Mesendoderm (in vitro differentiated cells): ENCODE results near the gene FGF5.

Experiments used
- DNase-seq: peaks from one replicate; pipeline ENCODE4 v3.0.0; 2013
- H2AK5ac ChIP-seq: 2 replicates; pipeline ENCODE4 v1.6.1; 2013; ENCODE audit warnings: low read length, inconsistent platforms
- H2BK120ac ChIP-seq: 2 replicates; pipeline ENCODE4 v1.6.1; 2013; ENCODE audit warnings: low read depth, mild to moderate bottlenecking, low read length, moderate library complexity, mixed read lengths
- H2BK15ac ChIP-seq: replicated peaks from 2 replicates; pipeline ENCODE4 v1.6.1; 2013; ENCODE audit warnings: low read depth, mild to moderate bottlenecking, moderate library complexity
- H2BK5ac ChIP-seq: 2 replicates; pipeline ENCODE4 v1.6.1; 2013; ENCODE audit warnings: low read length, inconsistent platforms
- H3K18ac ChIP-seq: 2 replicates; pipeline ENCODE4 v1.6.1; 2013; ENCODE audit warnings: mild to moderate bottlenecking, low read length, mixed read lengths
- H3K23ac ChIP-seq: one replicate; pipeline ENCODE4 v1.6.1; 2013; ENCODE audit warnings: low read length
- H3K27ac ChIP-seq: 2 replicates; pipeline ENCODE4 v1.5.1; 2013; ENCODE audit warnings: low read depth, mild to moderate bottlenecking, inconsistent platforms, low read length, moderate library complexity
- H3K27me3 ChIP-seq: 2 replicates; pipeline ENCODE4 v1.6.1; 2013; ENCODE audit warnings: low read length, control low read depth, mild to moderate bottlenecking, inconsistent platforms; ENCODE audit not compliant: insufficient read depth, poor library complexity
- H3K36me3 ChIP-seq: 2 replicates; pipeline ENCODE4 v1.6.1; 2013; ENCODE audit warnings: low read length, inconsistent platforms; ENCODE audit not compliant: control insufficient read depth, insufficient read depth
- H3K4ac ChIP-seq: one replicate; pipeline ENCODE4 v1.6.1; 2013; ENCODE audit warnings: low read depth, mild to moderate bottlenecking, low read length, moderate library complexity
- H3K4me1 ChIP-seq: 2 replicates; pipeline ENCODE4 v1.6.1; 2013; ENCODE audit warnings: low read depth, low read length, inconsistent platforms; ENCODE audit not compliant: control insufficient read depth
- H3K4me2 ChIP-seq: 2 replicates; pipeline ENCODE4 v1.6.1; 2013; ENCODE audit warnings: low read length
- H3K4me3 ChIP-seq: 2 replicates; pipeline ENCODE4 v1.5.1; 2013; ENCODE audit warnings: mild to moderate bottlenecking, low read length
- H3K56ac ChIP-seq: one replicate; pipeline ENCODE4 v1.6.1; 2013; ENCODE audit warnings: low read length
- H3K79me1 ChIP-seq: 2 replicates; pipeline ENCODE4 v1.6.1; 2013; ENCODE audit warnings: low read length, inconsistent platforms
- H3K79me2 ChIP-seq: 2 replicates; pipeline ENCODE4 v1.6.1; 2013; ENCODE audit warnings: mild to moderate bottlenecking, low read length; ENCODE audit not compliant: control insufficient read depth, insufficient read depth
- H3K9ac ChIP-seq: 2 replicates; pipeline ENCODE4 v1.6.1; 2013; ENCODE audit warnings: low read length, inconsistent platforms
- H4K5ac ChIP-seq: one replicate; pipeline ENCODE4 v1.6.1; 2013; ENCODE audit warnings: low read length
- H4K8ac ChIP-seq: one replicate; pipeline ENCODE4 v1.6.1; 2013; ENCODE audit warnings: low read depth, mild to moderate bottlenecking, control low read depth, low read length, moderate library complexity
- WGBS: extraction: QIAGEN DNeasy Blood & Tissue Kit; methylation state at CpG from one replicate; pipeline ENCODE4 v1.1.7; 2013; ENCODE audit warnings: low lambda C conversion rate, missing lambda C conversion rate; ENCODE audit not compliant: insufficient coverage; ENCODE audit errors: extremely low coverage; 5-methylcytosine and 5-hydroxymethylcytosine counted together

The FGF5 gene

GRCh38 chr4:80331693-80332092, 65.2 kb downstream of the FGF5 start:
- no peak overlapping the region for H3K27ac ChIP-seq

DNA sequence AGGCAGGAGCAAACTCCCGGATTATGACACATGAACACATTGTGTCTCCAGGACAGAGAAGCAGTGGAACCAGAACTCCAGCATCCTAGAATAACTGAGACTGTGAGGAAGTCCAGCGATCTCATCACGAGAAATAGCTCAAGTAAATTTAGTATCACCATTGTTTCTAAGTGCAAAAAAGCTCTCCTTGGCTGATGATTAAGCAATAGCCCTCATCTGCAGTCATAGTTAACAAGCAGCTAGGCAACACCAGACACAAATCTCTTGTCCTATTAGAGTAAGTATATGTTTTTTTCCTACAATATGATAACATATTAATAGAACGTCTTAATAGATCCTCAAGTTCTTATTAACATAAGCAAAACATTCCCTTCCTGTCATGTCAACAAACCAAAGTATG, 66.7 kb downstream of the FGF5 start:
- Histone ChIP-seq H4K8ac (no peak overlapping the region), H3K79me1 (no peaks in the 10 kb centered on the region), H3K4me2 (no peak overlapping the region), H3K36me3 (no peaks in the 10 kb centered on the region), H3K79me2 (no peaks in the 10 kb centered on the region), H3K27me3 (no peaks in the 10 kb centered on the region), H2BK120ac (no peak overlapping the region), H3K18ac (no peak overlapping the region), H4K5ac (no peak overlapping the region), H2BK15ac (no peak overlapping the region), H3K4ac (no peak overlapping the region), H3K23ac (no peak overlapping the region), H3K56ac (no peak overlapping the region), H3K9ac (no peak overlapping the region), H3K4me3 (no peak overlapping the region), H3K27ac (no peak overlapping the region), H2AK5ac (no peak overlapping the region), H2BK5ac (no peak overlapping the region), H3K4me1 (no peaks in the 10 kb centered on the region)
- no CpG with 5 or more reads among the region's 4 CpGs for WGBS
- DNase-seq, result no peak

More at GRCh38 chr4:80331693-80332092, 65.2 kb downstream of the FGF5 start:
- H3K23ac ChIP-seq, result no peak overlapping the region
- DNase-seq, result no peak
- no peak overlapping the region for H3K4me2 ChIP-seq
- no peak overlapping the region for H2BK120ac ChIP-seq
- H3K79me1 ChIP-seq, result no peaks in the 10 kb centered on the region
- no peak overlapping the region for H3K9ac ChIP-seq
- H3K27me3 ChIP-seq, result no peaks in the 10 kb centered on the region
- whole genome bisulfite sequencing, result no CpG with 5 or more reads among the region's 2 CpGs
- H4K5ac ChIP-seq, result no peak overlapping the region
- no peak overlapping the region for H3K4ac ChIP-seq
- H2BK5ac ChIP-seq, result no peak overlapping the region
- H3K56ac ChIP-seq, result no peak overlapping the region
- no peaks in the 10 kb centered on the region for H3K4me1 ChIP-seq
- no peaks in the 10 kb centered on the region for H3K79me2 ChIP-seq
- no peaks in the 10 kb centered on the region for H3K36me3 ChIP-seq
- no peak overlapping the region for H4K8ac ChIP-seq
- H2BK15ac ChIP-seq, result no peak overlapping the region
- no peak overlapping the region for H3K18ac ChIP-seq
- H2AK5ac ChIP-seq, result no peak overlapping the region
- H3K4me3 ChIP-seq, result no peak overlapping the region

GRCh38 chr4:80334568-80334967, 68.1 kb downstream of the FGF5 start:
- Histone ChIP-seq H3K36me3 (no peaks in the 10 kb centered on the region), H2BK120ac (no peak overlapping the region), H3K79me2 (no peaks in the 10 kb centered on the region), H3K4me1 (no peaks in the 10 kb centered on the region), H3K4me2 (no peak overlapping the region), H2BK5ac (no peak overlapping the region), H3K9ac (no peak overlapping the region), H3K23ac (no peak overlapping the region), H3K27me3 (no peaks in the 10 kb centered on the region), H4K8ac (no peak overlapping the region), H3K27ac (no peak overlapping the region), H3K4me3 (no peak overlapping the region), H4K5ac (no peak overlapping the region), H3K79me1 (no peaks in the 10 kb centered on the region), H3K56ac (no peak overlapping the region), H2AK5ac (no peak overlapping the region), H2BK15ac (no peak overlapping the region), H3K18ac (no peak overlapping the region), H3K4ac (no peak overlapping the region)
- no CpG with 5 or more reads among the region's 1 CpG for WGBS
- no peak for DNase-seq

- Histone ChIP-seq H2BK120ac (no peak overlapping the region), H3K18ac (no peak overlapping the region), H3K79me2 (no peaks in the 10 kb centered on the region), H3K4me3 (no peak overlapping the region), H4K5ac (no peak overlapping the region), H2BK5ac (no peak overlapping the region), H2AK5ac (no peak overlapping the region), H3K79me1 (no peaks in the 10 kb centered on the region), H3K36me3 (no peaks in the 10 kb centered on the region), H3K56ac (no peak overlapping the region), H3K4me1 (no peaks in the 10 kb centered on the region), H3K27ac (no peak overlapping the region), H3K27me3 (no peaks in the 10 kb centered on the region), H3K23ac (no peak overlapping the region), H3K4me2 (no peak overlapping the region), H2BK15ac (no peak overlapping the region), H3K4ac (no peak overlapping the region), H4K8ac (no peak overlapping the region), H3K9ac (no peak overlapping the region)
- DNase-seq, result no peak
- no CpG with 5 or more reads among the region's 3 CpGs for WGBS
These were observed 68.7 kb downstream of the FGF5 start for GRCh38 chr4:80335226-80335553.

GRCh38 chr4:80335554-80336358, 69.3 kb downstream of the FGF5 start, which contains the start of gene CFAP299:
TSS of gene CFAP299 (plus strand) at chr4:80335730.
- no peaks in the 10 kb centered on the region for H3K36me3 ChIP-seq
- H3K27ac ChIP-seq, result no peak within 1 kb of the TSS
- no peak within 1 kb of the TSS for H2AK5ac ChIP-seq
- no peaks in the 10 kb centered on the region for H3K4me1 ChIP-seq
- no peak within 1 kb of the TSS for H3K18ac ChIP-seq
- H3K4me3 ChIP-seq, result peak within 1 kb of the TSS; percentile 32
- H3K56ac ChIP-seq, result peak within 1 kb of the TSS; percentile 61
- no peak within 1 kb of the TSS for H4K8ac ChIP-seq
- no peak within 1 kb of the TSS for H3K4ac ChIP-seq
- no peak within 1 kb of the TSS for H2BK15ac ChIP-seq
- H3K4me2 ChIP-seq, result peak within 1 kb of the TSS; percentile 63
- no peak within 1 kb of the TSS for H4K5ac ChIP-seq
- no peak within 1 kb of the TSS for H2BK5ac ChIP-seq
- H3K79me1 ChIP-seq, result no peaks in the 10 kb centered on the region
- H2BK120ac ChIP-seq, result no peak within 1 kb of the TSS
- H3K27me3 ChIP-seq, result no peaks in the 10 kb centered on the region
- no CpG with 5 or more reads among the region's 49 CpGs for WGBS
- no peak within 1 kb of the TSS for H3K23ac ChIP-seq
- peak within 1 kb of the TSS; percentile 37 for H3K9ac ChIP-seq
- DNase-seq, result peak; percentile 96
- H3K79me2 ChIP-seq, result no peaks in the 10 kb centered on the region

GRCh38 chr4:80336582-80336981, 70.1 kb downstream of the FGF5 start:
- WGBS, result no CpG with 5 or more reads among the region's 10 CpGs
- no peak overlapping the region for H3K9ac ChIP-seq
- no peaks in the 10 kb centered on the region for H3K4me1 ChIP-seq
- H2AK5ac ChIP-seq, result no peak overlapping the region
- no peak overlapping the region for H3K23ac ChIP-seq
- H3K56ac ChIP-seq, result no peak overlapping the region
- H3K4ac ChIP-seq, result no peak overlapping the region
- H3K36me3 ChIP-seq, result no peaks in the 10 kb centered on the region
- no peak overlapping the region for H2BK15ac ChIP-seq
- H4K8ac ChIP-seq, result no peak overlapping the region
- H2BK5ac ChIP-seq, result no peak overlapping the region
- H3K27me3 ChIP-seq, result no peaks in the 10 kb centered on the region
- H2BK120ac ChIP-seq, result no peak overlapping the region
- H4K5ac ChIP-seq, result no peak overlapping the region
- DNase-seq, result peak; percentile 72
- no peak overlapping the region for H3K4me3 ChIP-seq
- H3K4me2 ChIP-seq, result no peak overlapping the region
- H3K79me1 ChIP-seq, result no peaks in the 10 kb centered on the region
- H3K18ac ChIP-seq, result no peak overlapping the region
- H3K27ac ChIP-seq, result no peak overlapping the region
- no peaks in the 10 kb centered on the region for H3K79me2 ChIP-seq
